GM12892 (cell line): Measurements from ENCODE around the gene OR1S1.

Experiments
- DNase-seq: peaks from one replicate; pipeline ENCODE4 v3.0.0; 2011; ENCODE audit not compliant: insufficient read length
- FAIRE-seq: peaks from 2 replicates; lab custom pipeline; 2011; peaks lifted over from hg19 to GRCh38; lab: Jason Lieb, UNC
- POLR2A ChIP-seq: IDR thresholded peaks from 2 replicates; pipeline ENCODE4 v1.6.1; 2011; ENCODE audit warnings: low read depth, low read length, control low read depth
- POLR2AphosphoS5 ChIP-seq: IDR thresholded peaks from 2 replicates; pipeline ENCODE4 v1.6.1; 2011; ENCODE audit warnings: low read depth, low read length, control low read depth
- TAF1 ChIP-seq: IDR thresholded peaks from 2 replicates; pipeline ENCODE4 v1.6.1; 2011; ENCODE audit warnings: low read depth, mild to moderate bottlenecking, control low read depth, low read length, borderline replicate concordance

OR1S1 gene

GRCh38 chr11:58204042-58204441 lies 8.5 kb upstream of the OR1S1 start, which contains the start of gene OR1S2:
TSS of gene OR1S2 (minus strand) at chr11:58204142. CDS start at chr11:58204142, 0 bp downstream.
- no peak for DNase-seq
- TF ChIP-seq TAF1, result no peak
- FAIRE-seq, result no peak

GRCh38 chr11:58216476-58216875 lies 4.0 kb downstream of the OR1S1 start:
- FAIRE-seq (no peak), DNase-seq (no peak)
- TF ChIP-seq POLR2A, result no peak
- no peak for TF ChIP-seq POLR2AphosphoS5
- TF ChIP-seq TAF1, result no peak

GRCh38 chr11:58222721-58223120 lies 10.2 kb downstream of the OR1S1 start:
- DNase-seq, result no peak
- TF ChIP-seq POLR2AphosphoS5 (no peak), TAF1 (no peak), POLR2A (no peak)
- no peak for FAIRE-seq

- no peak for FAIRE-seq
- TF ChIP-seq TAF1 (no peak), POLR2A (no peak), POLR2AphosphoS5 (no peak)
- no peak for DNase-seq
Measured at GRCh38 chr11:58227956-58228615, 15.6 kb downstream of the OR1S1 start.

GRCh38 chr11:58243954-58244353 lies 31.4 kb downstream of the OR1S1 start:
- DNase-seq, result no peak
- FAIRE-seq, result no peak
- TF ChIP-seq POLR2AphosphoS5 (no peak), POLR2A (no peak), TAF1 (no peak)

- FAIRE-seq, result no peak
- TF ChIP-seq TAF1, result no peak
- TF ChIP-seq POLR2A, result no peak
- TF ChIP-seq POLR2AphosphoS5, result no peak
- DNase-seq, result no peak
Measured at GRCh38 chr11:58254936-58255335, 42.4 kb downstream of the OR1S1 start.

GRCh38 chr11:58259983-58260382 lies 47.5 kb downstream of the OR1S1 start:
- no peak for FAIRE-seq
- no peak for TF ChIP-seq POLR2AphosphoS5
- no peak for TF ChIP-seq TAF1
- TF ChIP-seq POLR2A, result no peak
- no peak for DNase-seq
